HEK293T (cell line): Measurements from ENCODE around the gene ELMO3.

Experiments
- FOXM1 ChIP-seq: fragments of 450-650 bp; IDR thresholded peaks from 2 replicates; pipeline ENCODE4 v1.6.1; 2017; ENCODE audit warnings: mild to moderate bottlenecking, borderline replicate concordance
- HDGF ChIP-seq: fragments of 450-650 bp; IDR thresholded peaks from 2 replicates; pipeline ENCODE4 v1.6.1; 2017; ENCODE audit warnings: antibody characterized with exemption, borderline replicate concordance
- LEF1 ChIP-seq: fragments of 450-650 bp; IDR thresholded peaks from 2 replicates; pipeline ENCODE4 v1.6.1; 2017; ENCODE audit warnings: mild to moderate bottlenecking, borderline replicate concordance
- NFRKB ChIP-seq: fragments of 450-650 bp; IDR thresholded peaks from 2 replicates; pipeline ENCODE4 v1.6.1; 2016; ENCODE audit warnings: mild to moderate bottlenecking, moderate library complexity
- SP1 ChIP-seq: fragments of 450-650 bp; IDR thresholded peaks from 2 replicates; pipeline ENCODE4 v1.6.1; 2017
- TARDBP ChIP-seq: fragments of 450-650 bp; IDR thresholded peaks from 2 replicates; pipeline ENCODE4 v1.6.1; 2016
- ZNF384 ChIP-seq: fragments of 450-650 bp; IDR thresholded peaks from 2 replicates; pipeline ENCODE4 v1.6.1; 2016

GRCh38 chr16:67249178-67250044, 50.5 kb downstream of the ELMO3 start:
- no peak for TF ChIP-seq HDGF
- no peak for TF ChIP-seq SP1
- no peak for TF ChIP-seq FOXM1
- no peak for TF ChIP-seq LEF1
- no peak for TF ChIP-seq TARDBP
- no peak for TF ChIP-seq NFRKB
- no peak for TF ChIP-seq ZNF384
